NCI-H446 treated with DMSO at 0.1 percent for 48 hours (cell line): ENCODE measurements around the gene AEBP1.

Experiments used
- DNase-seq: peaks from one replicate; lab custom pipeline; 2025; lab: John Stamatoyannopoulos, UW

Gene AEBP1

GRCh38 chr7:44084701-44085100, 19.4 kb upstream of the AEBP1 start:
- DNase-seq: no peak

- no peak for DNase-seq
Measured at GRCh38 chr7:44085546-44085945, 18.6 kb upstream of the AEBP1 start.

GRCh38 chr7:44086627-44087026, 17.5 kb upstream of the AEBP1 start:
- no peak for DNase-seq

- no peak for DNase-seq
Measured at GRCh38 chr7:44087911-44088838, 16.0 kb upstream of the AEBP1 start.

- DNase-seq: no peak
Measured at GRCh38 chr7:44093102-44093641, 11.0 kb upstream of the AEBP1 start.

DNA sequence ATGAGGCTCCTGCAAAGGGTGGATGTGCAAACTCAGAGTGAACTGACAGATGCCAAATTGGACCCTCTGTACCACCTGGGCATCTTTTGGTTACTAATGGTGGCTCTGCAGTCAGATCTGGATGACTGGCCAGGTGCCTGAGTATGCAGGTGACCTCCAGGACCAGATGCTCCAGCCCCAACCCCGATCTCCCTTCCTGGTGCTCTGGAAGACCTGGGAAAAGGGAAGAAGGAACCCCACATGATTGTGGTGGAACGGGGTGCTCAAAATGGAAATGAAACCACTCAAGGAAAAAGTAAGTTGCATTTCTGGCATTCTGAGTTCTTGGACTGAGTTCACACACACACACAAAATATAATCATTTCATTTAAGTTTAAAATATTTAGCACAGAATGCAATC, 9.8 kb upstream of the AEBP1 start:
- no peak for DNase-seq

DNA sequence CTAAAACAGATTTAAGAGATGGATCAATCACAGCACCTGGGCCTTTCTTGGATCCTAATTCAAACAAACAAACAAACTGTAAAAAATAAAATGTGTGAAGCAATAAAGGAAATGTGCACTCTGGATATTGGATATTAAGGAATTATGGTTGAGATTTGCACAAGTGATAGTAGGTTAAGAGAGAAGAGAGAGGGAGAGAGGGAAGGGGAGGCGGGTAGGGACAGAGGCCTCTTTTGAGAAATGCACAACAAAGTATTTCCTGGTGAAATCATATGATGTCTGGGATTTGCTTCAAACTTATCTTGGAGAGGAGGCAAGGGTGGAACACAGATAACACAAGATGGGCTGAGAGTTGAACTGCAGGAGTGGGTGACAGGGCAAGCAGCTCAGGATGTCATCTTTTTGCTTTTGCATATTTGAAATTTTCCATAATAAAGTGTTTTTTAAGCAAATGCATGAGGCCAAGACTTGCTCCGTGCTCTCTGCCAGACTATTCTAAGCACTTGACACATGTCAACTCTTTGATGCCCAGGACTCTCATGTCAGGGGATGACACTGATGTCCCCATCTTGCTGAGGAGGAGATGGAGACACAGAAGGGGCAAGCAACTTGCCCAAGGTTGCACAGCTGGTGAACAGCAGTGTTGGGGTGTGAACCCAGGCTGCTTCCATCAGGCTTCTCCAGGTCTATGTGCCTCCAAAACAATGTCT, 9.1 kb upstream of the AEBP1 start:
- DNase-seq: no peak

GRCh38 chr7:44095781-44096180, 8.4 kb upstream of the AEBP1 start:
- no peak for DNase-seq

GRCh38 chr7:44096326-44096881, 7.7 kb upstream of the AEBP1 start:
- DNase-seq: no peak

- DNase-seq: no peak
Measured at GRCh38 chr7:44097064-44097932, 6.8 kb upstream of the AEBP1 start.

DNA sequence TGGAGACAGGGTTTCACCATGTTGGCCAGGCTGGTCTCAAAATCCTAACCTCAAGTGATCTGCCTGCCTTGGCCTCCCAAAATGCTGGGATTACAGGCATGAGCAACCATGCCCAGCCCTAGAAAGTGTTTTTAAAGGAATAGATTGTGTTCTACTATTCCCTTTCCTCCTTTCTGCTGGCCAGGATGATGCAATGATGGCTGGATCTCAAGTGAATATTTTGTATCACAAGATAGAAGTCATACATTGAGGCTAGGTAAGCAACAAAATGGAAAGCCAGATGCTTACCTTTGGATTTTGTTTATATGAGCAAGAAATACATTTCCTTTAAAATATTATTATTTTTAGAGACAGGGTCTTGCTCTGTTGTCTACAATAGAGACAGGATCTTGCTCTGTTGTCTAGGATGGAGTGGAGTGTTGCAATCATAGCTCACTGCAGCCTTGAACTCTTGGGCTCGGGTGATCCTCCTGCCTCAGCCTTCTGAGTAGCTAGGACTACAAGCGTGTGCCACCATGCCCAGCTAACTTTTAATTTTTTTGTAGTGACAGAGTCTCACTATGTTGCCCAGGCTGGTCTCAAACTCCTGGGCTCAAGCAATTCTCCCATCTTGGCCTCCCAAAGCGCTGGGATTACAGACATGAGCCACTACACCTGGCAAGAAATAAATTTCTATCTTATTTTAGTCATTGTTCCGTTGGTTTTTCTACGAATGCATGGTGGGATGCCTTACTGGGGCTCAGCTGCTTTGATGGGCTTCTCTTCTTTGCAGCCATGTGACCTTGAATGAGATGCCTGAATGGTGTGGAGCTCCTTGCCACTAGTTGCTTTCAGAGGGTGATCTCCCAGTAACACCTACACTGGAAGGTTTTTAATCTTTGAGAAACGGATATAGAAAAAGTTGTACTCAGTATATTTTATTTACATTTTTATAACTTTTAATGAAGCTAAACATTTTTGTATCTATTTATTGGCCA, 5.8 kb upstream of the AEBP1 start:
- no peak for DNase-seq

DNA sequence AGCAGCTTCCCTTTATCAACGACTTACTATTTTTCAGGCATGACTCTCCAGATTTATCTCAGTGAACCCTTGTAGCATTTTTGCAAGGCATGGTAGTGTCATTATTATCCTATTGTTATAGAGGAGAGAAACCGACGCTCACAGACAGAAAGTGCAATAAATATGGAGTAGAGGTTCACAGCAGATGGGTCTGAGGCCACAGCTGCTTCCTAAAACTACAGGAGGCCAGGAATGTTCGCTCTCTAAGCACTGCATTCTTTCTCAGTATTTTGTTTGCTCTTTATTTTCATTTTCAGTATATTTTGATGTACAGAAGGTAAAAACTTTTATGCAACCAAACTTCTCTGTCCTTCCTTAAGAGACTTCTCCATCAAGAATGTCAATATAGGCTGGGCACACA, 4.5 kb upstream of the AEBP1 start:
- no peak for DNase-seq

- no peak for DNase-seq
Measured at GRCh38 chr7:44100458-44101302, 3.5 kb upstream of the AEBP1 start.

GRCh38 chr7:44101303-44101965, 2.7 kb upstream of the AEBP1 start:
- DNase-seq: no peak

DNA sequence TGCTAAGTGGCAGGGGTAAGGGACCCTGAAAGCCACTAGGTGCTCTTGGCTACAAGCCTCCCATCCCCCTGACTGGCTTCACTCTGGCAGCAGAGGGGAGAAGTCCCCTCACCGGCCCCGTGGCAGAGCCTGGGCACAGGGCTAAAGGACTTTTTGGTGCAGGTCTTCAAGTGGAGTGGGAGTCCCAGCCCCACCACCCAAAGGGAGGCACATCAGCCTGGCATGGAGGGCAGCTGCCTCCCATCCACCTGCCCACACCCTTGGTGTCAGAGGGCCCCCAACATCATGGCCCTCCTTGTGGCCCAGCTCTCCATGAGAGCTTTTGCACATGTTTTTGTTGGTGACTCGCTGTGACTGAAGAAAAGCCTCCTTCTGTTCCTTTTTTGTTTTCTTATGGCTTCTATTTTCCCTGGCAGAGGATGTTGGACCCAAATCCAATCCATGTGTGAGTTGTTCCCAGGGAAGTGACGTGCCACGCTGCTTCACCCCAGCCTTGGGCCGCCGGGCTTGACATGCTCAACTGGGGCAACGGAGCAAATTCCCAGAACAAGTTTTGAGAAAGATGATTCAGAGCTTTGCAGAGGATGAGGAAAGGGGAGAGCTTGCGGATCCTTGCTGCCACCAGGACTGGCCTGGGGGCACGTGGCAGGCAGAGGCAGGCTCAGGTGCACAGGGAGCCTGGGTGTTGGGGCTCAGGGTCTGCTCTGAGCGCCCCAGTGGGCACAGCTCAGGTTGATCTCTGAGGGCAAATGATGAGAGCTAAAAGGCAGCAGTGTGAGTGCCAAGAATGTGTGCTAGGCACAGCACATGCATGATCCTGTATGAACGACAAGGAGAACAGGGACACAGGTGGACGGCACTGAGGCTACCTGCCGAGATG, 1.9 kb upstream of the AEBP1 start:
- DNase-seq: no peak

- DNase-seq: no peak
Measured at GRCh38 chr7:44102846-44103565, 1.1 kb upstream of the AEBP1 start.

- no peak for DNase-seq
Measured at GRCh38 chr7:44103566-44103922, 601 bp upstream of the AEBP1 start.
